Hematopoietic multipotent progenitor cell treated with erythropoietin and hydrocortisone succinate and interleukin-3 and kit ligand, for 6 days (in vitro differentiated cells): ENCODE measurements around the gene STAMBP.
A peak's percentile ranks its signal among the peaks of the same experiment; 100 is the strongest.
"Not testable (repeated sequence)": the region's sequence is repeated elsewhere in the genome, so short reads cannot be mapped to it uniquely, and the experiment has no call there.

Experiments used
- DNase-seq: peaks from one replicate; pipeline ENCODE4 v3.0.0-alpha.2; 2015

STAMBP gene

DNA sequence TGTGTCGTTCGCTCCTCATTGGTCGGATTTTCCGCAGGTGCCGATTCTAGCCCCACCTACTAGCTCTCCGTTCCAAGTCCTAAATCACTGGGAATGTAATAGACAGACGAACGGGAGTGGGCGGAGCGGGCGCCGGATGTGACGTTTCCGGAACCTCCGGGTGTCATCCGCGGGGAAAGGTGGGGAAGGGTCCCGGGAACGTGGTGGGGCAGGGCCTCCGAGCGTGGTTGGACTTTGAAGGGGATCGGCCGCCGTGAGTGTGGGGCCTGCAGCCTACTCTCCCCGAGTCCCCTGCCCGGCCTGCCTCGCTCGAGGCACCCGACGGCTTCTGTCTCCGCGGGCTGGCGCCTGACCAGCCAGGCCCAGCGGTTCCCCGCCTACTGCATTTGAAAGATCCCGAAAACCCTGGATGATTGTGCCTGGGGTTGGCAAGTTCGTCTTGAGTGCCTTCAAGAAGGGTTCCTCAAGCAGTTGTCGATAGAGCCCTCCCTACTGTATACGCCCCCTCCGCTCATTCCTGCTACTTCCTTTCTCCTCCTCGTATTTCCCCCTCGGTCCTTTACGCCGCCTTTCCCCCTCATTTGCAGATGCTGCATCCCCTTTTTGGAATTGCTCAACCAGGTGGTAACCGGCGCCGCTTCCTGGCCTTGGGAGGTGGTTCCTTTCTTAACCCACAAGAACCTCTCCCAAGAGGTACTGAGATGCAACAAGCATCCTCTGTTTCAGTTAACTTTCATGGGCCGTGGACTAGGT is at the start of gene STAMBP:
STAMBP (plus strand) TSS at position 144 of the 753 bp plus-strand sequence. CDS start 1,896 bp downstream, outside the sequence.
- DNase-seq = peak; percentile 99

DNA sequence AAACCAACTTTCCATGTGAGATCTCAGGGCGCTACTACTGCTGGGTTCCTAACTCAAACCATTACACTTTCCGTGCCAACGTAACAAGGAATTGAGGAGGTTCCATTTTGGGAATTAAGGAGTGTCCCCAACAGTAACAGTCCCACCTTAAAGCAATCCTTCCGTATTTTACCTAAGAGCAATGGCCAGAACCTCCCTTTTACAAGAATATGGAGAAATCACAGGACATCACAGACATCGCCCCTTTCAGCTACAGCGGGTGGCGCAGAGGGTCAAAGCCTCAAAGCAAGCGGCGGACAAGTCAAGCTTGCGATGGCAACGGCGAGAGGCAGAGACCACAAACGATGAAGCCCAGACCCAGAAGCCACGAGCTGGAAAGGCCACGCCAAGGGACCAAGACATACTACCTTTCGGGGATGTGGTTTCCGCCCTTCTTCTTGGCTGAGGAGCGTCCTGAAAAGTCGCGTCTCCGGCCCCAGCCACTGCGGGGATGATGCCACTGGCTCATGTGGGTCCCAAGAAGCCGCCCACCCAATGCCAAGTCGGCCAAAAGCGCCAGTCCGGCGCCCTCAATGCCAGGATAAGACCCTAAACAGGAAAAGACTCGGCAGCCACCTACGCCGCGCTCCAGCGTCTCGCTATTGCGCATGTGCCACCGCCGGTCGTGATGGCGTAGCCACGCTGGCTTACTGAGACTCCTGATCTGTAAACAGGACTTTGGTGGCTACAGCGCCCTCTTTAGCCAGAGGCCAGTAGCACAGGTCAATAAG is 49.1 kb upstream of the STAMBP start, which contains the start of gene DUSP11:
DUSP11 (minus strand) TSS at position 637 of the 770 bp plus-strand sequence; CDS start at position 508, 129 bp downstream.
- DNase-seq = peak; percentile 97

GRCh38 chr2:73780237-73780582 is 48.6 kb upstream of the STAMBP start:
- no peak for DNase-seq

DNA sequence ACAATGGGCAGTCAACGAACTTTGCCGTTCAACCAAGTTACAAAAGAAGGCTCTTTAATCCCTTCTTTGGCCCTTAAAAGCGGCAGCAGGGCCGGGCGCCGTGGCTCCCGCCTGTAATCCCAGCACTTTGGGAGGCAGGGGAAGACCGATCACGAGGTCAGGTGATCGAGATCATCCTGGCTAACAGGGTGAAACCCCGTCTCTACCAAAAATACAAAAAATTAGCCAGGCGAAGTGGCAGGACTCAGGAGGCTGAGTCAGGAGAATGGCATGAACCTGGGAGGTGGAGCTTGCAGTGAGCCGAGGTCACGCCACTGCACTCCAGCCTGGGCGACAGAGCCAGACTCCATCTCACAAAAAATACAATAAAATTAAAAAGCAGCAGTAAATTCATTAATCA is 45.4 kb upstream of the STAMBP start:
- not testable (repeated sequence) for DNase-seq

- DNase-seq = not testable (repeated sequence)
These were observed 44.9 kb upstream of the STAMBP start, which contains the start of gene C2orf78 for GRCh38 chr2:73783883-73784282. TSS of gene C2orf78 (plus strand) at chr2:73784183. CDS start at chr2:73784310, 127 bp downstream.

DNA sequence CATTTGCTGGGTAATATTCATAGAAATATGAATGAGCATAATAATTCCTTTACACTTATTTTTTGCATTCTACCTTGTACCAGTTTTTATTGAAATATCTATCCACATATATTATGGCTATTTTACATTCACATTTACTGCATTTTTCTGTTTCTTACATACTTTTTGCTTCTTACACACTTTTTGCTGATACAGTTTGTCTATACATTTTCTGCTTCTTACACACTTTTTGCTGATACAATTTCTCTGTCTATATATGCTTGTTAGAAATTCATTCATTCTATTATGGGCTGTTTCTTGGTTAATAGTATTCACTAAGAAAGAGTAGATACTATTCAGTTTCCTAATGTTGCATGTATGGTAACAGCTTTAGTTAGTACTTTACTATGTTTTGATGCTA is 16.9 kb upstream of the STAMBP start:
- DNase-seq = no peak

DNA sequence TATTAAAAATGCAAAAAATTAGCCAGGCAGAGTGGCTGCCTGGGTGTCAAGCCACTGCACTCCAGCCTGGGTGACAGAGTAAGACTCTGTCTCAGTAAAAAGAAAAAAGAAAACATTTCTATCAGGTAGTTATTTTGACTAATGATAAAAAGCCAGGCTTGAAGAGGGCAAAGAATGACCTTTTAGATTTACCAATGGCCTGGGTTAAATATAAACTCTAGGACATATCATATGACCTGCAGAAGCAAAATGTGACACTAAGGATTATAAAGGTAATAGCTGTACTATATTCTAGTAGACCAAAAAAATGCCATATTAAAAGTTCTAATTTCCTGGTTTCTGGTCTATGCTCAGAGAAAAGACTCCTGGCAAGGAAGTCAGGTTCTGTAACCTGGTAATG is 16.1 kb upstream of the STAMBP start:
- no peak for DNase-seq

GRCh38 chr2:73818296-73818695 is 10.5 kb upstream of the STAMBP start:
- DNase-seq = no peak

DNA sequence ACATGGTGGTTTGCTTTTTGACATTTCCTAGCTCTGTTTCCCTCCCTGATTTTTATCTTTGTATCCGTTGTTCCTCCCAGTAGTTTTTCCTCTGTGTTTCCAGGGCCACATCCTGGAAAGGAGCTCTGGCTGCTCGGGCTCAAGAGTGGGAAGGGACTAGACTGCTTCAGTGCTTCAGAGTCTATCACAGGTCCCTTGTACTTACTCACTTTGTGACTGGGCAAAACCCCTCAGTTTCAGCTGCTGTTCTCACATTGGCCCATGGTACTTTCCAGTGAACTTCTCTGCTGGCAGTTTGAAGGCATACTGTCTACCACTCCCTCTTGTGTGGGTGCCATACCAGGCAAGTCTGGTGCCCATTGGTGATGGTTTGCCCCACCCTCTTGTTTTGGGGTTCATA is 7.5 kb upstream of the STAMBP start:
- DNase-seq = no peak

GRCh38 chr2:73821669-73822068 is 7.1 kb upstream of the STAMBP start:
- no peak for DNase-seq

DNA sequence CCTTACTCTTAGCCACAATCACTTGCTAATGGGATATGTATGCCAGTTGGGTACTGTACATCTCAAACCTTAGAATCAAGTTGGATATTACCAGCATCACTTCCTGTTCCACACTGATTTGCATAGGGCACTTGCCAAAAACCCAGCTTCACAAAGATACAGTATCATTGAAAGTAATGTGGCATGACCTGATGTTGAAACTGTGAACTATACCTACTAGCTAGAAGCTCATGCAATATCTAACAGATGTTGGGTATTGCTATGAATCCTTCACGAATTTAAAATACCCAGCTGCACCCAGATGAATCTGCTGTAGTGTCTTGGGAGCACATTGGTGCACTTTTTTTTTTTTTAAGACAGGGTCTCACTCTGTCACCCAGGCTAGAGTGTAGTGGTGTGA is 6.5 kb upstream of the STAMBP start:
- no peak for DNase-seq

DNA sequence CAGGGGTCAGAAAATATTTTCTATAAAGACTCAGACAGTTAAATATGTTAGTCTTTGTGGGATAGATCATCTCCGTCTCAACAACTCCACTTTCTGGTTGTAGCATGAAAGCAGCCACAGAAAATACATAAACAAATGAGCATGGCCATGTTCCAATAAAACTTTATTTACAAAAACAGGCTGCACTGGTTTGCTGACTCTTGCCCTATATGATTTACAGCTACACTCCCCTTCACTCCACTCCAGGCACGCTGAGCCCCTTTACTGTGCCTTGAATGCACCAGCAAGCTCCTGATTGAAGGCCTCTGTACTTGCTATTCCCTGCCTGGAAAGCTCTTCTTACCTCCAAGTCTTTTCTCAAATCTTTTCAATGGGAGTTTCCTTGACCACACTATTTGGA is 5.8 kb upstream of the STAMBP start:
- no peak for DNase-seq

- DNase-seq = no peak
These were observed 5.3 kb upstream of the STAMBP start for GRCh38 chr2:73823416-73823815.

GRCh38 chr2:73823916-73824523 is 4.7 kb upstream of the STAMBP start:
- peak; percentile 90 for DNase-seq

DNA sequence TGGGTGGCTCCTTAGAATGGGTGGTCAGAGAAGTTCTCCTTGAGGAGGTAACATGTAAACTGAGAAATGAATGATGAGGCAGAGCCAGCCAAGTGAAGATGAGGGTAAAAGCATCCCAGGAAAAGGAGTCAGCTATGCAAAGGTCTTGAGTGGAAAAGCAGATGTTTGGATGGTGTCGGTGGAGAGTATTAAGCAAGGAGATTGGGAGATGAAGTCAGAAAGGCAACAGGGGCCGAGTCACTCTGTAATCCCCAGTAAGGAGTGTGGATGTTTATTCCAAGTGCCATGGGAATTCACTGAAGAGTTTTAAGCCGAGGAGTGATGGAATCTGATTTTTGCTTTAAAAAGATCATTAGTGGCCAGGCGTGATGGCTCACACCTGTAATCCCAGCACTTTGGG is 3.4 kb upstream of the STAMBP start:
- DNase-seq = no peak

DNA sequence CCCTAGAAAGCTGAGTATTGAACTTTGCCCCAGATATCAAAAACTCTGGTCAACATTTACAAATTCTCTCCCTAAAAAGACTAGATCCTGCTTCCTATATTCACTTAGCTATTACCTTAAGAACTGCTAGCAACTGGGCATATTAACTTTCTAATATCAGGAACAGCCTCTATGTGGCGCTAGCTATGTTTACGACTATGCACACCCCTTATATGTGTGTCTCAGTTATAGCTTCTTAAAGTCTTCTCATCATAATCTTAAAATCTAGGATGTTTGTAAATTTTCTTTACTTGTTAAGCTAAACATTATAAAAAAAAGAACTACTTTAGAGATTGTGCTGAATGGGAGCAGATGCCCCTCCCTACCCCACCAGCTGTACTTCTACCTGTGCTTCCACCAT is 1.7 kb upstream of the STAMBP start:
- DNase-seq = peak; percentile 80

GRCh38 chr2:73827660-73828388 is 937 bp upstream of the STAMBP start:
- no peak for DNase-seq

- DNase-seq = no peak
These were observed 358 bp upstream of the STAMBP start for GRCh38 chr2:73828389-73828817.

GRCh38 chr2:73830871-73831401 is 2.2 kb downstream of the STAMBP start:
- peak; percentile 25 for DNase-seq

DNA sequence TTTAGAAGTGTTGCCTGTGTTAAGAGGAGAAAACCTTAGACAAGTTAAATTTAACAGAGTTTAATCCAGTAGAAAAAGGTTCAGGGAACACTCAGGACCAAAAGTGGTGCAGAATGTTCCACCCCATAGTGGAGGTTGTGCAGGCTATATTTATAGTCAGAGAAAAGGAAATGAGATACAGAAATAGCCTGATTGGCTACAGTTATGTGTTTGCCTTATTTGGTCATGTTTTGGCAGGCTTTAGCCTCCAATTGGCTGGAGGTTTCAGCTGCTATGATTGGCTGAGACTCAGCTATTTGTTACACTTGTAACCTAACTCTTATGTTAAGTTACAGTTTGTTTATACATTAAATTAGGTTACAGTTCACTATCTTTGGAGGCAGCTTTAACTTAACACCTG is 4.2 kb downstream of the STAMBP start:
- peak; percentile 23 for DNase-seq

GRCh38 chr2:73836141-73836943 is 7.6 kb downstream of the STAMBP start:
- DNase-seq = no peak
